Activated CD8-positive, alpha-beta T cell treated with anti-CD3 and anti-CD28 coated beads for 36 hours (primary cell): ENCODE data around the gene RNF152. TPM values are rescaled to one million over a fixed set of nuclear protein-coding genes. Genes with fewer than 3 reads are reported as not detected.

Experiments used
- ATAC-seq: fragments of 200-7000 bp; cut with Tn5 transposase; one replicate; pipeline ENCODE4 v1.10.0; 2021; ENCODE audit warnings: mild to moderate bottlenecking, moderate library complexity
- CTCF ChIA-PET: fragments of 350-600 bp; sonication (Branson Sonifier 250); formaldehyde crosslinking; loops from one replicate; lab custom pipeline; 2021; ENCODE audit warnings: antibody characterized with exemption; lab: Charles Lee
- POLR2A ChIA-PET: fragments of 350-600 bp; sonication (Branson Sonifier 250); formaldehyde crosslinking; loops from one replicate; lab custom pipeline; 2021; ENCODE audit warnings: antibody characterized with exemption; lab: Charles Lee
- DNase-seq: peaks from one replicate; pipeline ENCODE4 v3.0.0-alpha.2; 2020
- H3K27ac Mint-ChIP-seq: one replicate; pipeline ENCODE4 v1.8.0; 2021; ENCODE audit warnings: mild to moderate bottlenecking, mixed read lengths
- H3K27me3 Mint-ChIP-seq: one replicate; pipeline ENCODE4 v1.8.0; 2021; ENCODE audit warnings: mixed read lengths
- H3K36me3 Mint-ChIP-seq: one replicate; pipeline ENCODE4 v1.8.0; 2021; ENCODE audit warnings: low read depth, mixed read lengths
- H3K4me1 Mint-ChIP-seq: one replicate; pipeline ENCODE4 v1.8.0; 2021; ENCODE audit warnings: low read depth, mixed read lengths
- H3K4me3 Mint-ChIP-seq: one replicate; pipeline ENCODE4 v1.8.0; 2021; ENCODE audit warnings: mild to moderate bottlenecking, moderate library complexity, mixed read lengths
- H3K9me3 Mint-ChIP-seq: one replicate; pipeline ENCODE4 v1.8.0; 2021; ENCODE audit warnings: mixed read lengths
- intact Hi-C: fragments of 100-400 bp; cut with micrococcal nuclease; formaldehyde crosslinking; loops from one replicate; pipeline ENCODE4 v1.10.0; 2022
- total RNA-seq, 2 experiments: library from RNA; stranded (reverse); gene quantifications; one replicate each; pipeline ENCODE4 v1.2.3, GENCODE V29; 2021
- TF ChIP-seq, protein P1 (sequence below): fragments of 200-600 bp; IDR thresholded peaks from one replicate; pipeline ENCODE4 v1.8.0; 2022; ENCODE audit warnings: antibody characterized with exemption, mild to moderate bottlenecking

The RNF152 gene
- under 1 TPM; 0.16 to 0.18 TPM for total RNA-seq

- Mint-ChIP-seq H3K4me3 (peak within 1 kb of the TSS; percentile 76), H3K27me3 (peaks cover 41% of the 10 kb centered on the region), H3K27ac (peak within 1 kb of the TSS; percentile 41), H3K36me3 (no peaks in the 10 kb centered on the region), H3K9me3 (no peaks in the 10 kb centered on the region), H3K4me1 (peaks cover 14% of the 10 kb centered on the region)
- ATAC-seq (peak; percentile 11), DNase-seq (peak; percentile 40)
- CTCF ChIA-PET = no interaction called here
- TF ChIP-seq, protein P1, sequence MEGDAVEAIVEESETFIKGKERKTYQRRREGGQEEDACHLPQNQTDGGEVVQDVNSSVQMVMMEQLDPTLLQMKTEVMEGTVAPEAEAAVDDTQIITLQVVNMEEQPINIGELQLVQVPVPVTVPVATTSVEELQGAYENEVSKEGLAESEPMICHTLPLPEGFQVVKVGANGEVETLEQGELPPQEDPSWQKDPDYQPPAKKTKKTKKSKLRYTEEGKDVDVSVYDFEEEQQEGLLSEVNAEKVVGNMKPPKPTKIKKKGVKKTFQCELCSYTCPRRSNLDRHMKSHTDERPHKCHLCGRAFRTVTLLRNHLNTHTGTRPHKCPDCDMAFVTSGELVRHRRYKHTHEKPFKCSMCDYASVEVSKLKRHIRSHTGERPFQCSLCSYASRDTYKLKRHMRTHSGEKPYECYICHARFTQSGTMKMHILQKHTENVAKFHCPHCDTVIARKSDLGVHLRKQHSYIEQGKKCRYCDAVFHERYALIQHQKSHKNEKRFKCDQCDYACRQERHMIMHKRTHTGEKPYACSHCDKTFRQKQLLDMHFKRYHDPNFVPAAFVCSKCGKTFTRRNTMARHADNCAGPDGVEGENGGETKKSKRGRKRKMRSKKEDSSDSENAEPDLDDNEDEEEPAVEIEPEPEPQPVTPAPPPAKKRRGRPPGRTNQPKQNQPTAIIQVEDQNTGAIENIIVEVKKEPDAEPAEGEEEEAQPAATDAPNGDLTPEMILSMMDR = no peak
- POLR2A ChIA-PET = no interaction called here
- intact Hi-C loops = loop anchor here (10.0 kb wide), 3 partner anchors 128 to 258 kb away; no protein-coding TSS in a partner anchor
Measured at GRCh38 chr18:61892683-61893308, at the start of gene RNF152. TSS of gene RNF152 (minus strand) at chr18:61893007. CDS start at chr18:61816463, 76,544 bp downstream.

DNA sequence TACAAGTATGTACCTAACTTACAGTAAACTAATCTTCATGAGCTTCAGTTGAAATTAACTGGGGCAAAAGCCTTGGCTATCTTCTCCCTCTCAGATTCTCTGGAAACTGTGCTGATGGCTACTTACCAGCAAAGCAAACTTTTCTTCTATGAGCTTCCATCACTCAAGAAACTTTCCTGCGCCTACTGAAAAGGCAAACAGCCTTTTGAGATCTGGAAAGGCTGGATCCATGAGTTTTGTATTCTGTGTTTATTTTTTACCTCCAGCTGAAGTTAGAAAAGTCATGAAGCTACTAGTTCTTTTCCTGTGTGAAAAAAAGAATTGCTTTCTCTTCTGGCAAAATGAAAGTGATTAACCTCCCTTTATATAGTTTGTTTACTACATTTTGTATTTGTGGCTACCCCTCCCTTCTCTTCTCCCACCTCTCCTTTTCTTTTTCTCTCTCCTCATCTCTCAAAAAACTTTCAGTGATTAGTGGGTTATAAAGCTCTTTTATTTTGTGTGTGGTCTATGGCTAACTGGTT, 49.2 kb upstream of the RNF152 start:
- H3K9me3 Mint-ChIP-seq = peaks cover 5% of the 10 kb centered on the region
- DNase-seq (no peak), ATAC-seq (no peak)
- peaks cover 18% of the 10 kb centered on the region for H3K4me1 Mint-ChIP-seq
- H3K27me3 Mint-ChIP-seq = peaks cover 23% of the 10 kb centered on the region
- TF ChIP-seq, protein P1 = no peak
- POLR2A ChIA-PET = no interaction called here
- intact Hi-C loops = no loop called here
- H3K4me3 Mint-ChIP-seq = no peak overlapping the region
- CTCF ChIA-PET = interaction anchor here (1.4 kb wide), 1 partner anchor 11 kb away, joined by 3 read pairs; no protein-coding TSS in a partner anchor
- H3K36me3 Mint-ChIP-seq = peaks cover 3% of the 10 kb centered on the region
- H3K27ac Mint-ChIP-seq = no peak overlapping the region

- Mint-ChIP-seq H3K36me3 (peaks cover 3% of the 10 kb centered on the region), H3K9me3 (peaks cover 5% of the 10 kb centered on the region), H3K27ac (no peak overlapping the region), H3K27me3 (peaks cover 18% of the 10 kb centered on the region), H3K4me1 (peaks cover 17% of the 10 kb centered on the region), H3K4me3 (no peak overlapping the region)
- ChIA-PET CTCF (interaction anchor here (1.6 kb wide), 1 partner anchor 192 kb away, joined by 6 read pairs; no protein-coding TSS in a partner anchor), POLR2A (no interaction called here)
- ATAC-seq = no peak
- intact Hi-C loops = no loop called here
- DNase-seq = no peak
- TF ChIP-seq, protein P1 = no peak
Measured at GRCh38 chr18:61939046-61939674, 46.4 kb upstream of the RNF152 start.

DNA sequence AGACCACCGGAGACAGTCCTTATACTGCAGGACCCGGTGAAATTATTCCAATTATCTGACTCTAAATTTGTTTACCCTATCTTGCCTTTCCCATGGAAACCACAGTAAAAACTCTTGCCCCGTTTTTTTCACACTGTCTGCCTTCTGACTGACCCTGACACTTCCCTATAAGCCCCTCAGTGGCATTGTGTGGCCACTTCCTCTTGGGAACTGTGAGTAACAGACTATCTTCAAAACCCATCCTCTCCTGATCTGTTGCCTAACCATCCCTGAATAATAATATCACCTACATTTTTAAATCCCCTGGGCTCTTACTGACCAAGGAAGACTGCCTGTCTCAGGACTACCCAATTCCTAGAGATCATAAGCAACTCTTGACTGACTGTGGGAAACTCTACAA, 42.6 kb upstream of the RNF152 start:
- DNase-seq (no peak), ATAC-seq (no peak)
- ChIA-PET POLR2A (no interaction called here), CTCF (no interaction called here)
- Mint-ChIP-seq H3K36me3 (no peaks in the 10 kb centered on the region), H3K9me3 (no peaks in the 10 kb centered on the region), H3K4me1 (peaks cover 3% of the 10 kb centered on the region), H3K27me3 (peaks cover 32% of the 10 kb centered on the region), H3K4me3 (no peak overlapping the region), H3K27ac (no peak overlapping the region)
- intact Hi-C loops = no loop called here
- TF ChIP-seq, protein P1 = no peak
